OCI-LY1 (cell line): ENCODE measurements around the gene COL6A2.

Experiments
- H2AFZ ChIP-seq: fragments of 200-600 bp; sonication (generic), shearing (Covaris generic); 2 replicates; pipeline ENCODE4 v1.6.0; 2014; ENCODE audit warnings: antibody characterized with exemption, mild to moderate bottlenecking, low read length
- H3F3A ChIP-seq: fragments of 200-600 bp; sonication (generic), shearing (Covaris generic); 2 replicates; pipeline ENCODE4 v1.6.0; 2014; ENCODE audit warnings: mild to moderate bottlenecking, antibody characterized with exemption, low read length, moderate library complexity; ENCODE audit not compliant: insufficient read depth
- H3K27ac ChIP-seq: fragments of 200-600 bp; sonication (generic); 2 replicates; pipeline ENCODE4 v1.5.1; 2014; ENCODE audit warnings: low read length, mixed run types, mild to moderate bottlenecking, low read depth; ENCODE audit not compliant: poor library complexity, severe bottlenecking
- H3K27me3 ChIP-seq: fragments of 200-600 bp; sonication (generic); 2 replicates; pipeline ENCODE4 v1.6.0; 2014; ENCODE audit warnings: antibody characterized with exemption, mild to moderate bottlenecking, low read length, moderate library complexity; ENCODE audit not compliant: insufficient read depth
- H3K36me3 ChIP-seq: fragments of 200-600 bp; sonication (generic); 2 replicates; pipeline ENCODE4 v1.6.1; 2014; ENCODE audit warnings: mild to moderate bottlenecking, antibody characterized with exemption, low read length, moderate library complexity, mixed read lengths; ENCODE audit not compliant: insufficient read depth
- H3K4me1 ChIP-seq: fragments of 200-600 bp; sonication (generic); 2 replicates; pipeline ENCODE4 v1.5.1; 2014; ENCODE audit warnings: mild to moderate bottlenecking, low read length, moderate library complexity; ENCODE audit not compliant: insufficient read depth, severe bottlenecking
- H3K4me2 ChIP-seq: fragments of 200-600 bp; sonication (generic), shearing (Covaris generic); 2 replicates; pipeline ENCODE4 v1.6.1; 2014; ENCODE audit warnings: low read length
- H3K4me3 ChIP-seq: fragments of 200-600 bp; sonication (generic); 2 replicates; pipeline ENCODE4 v1.5.1; 2014; ENCODE audit warnings: low read length, low read depth, mild to moderate bottlenecking, mixed read lengths; ENCODE audit not compliant: poor library complexity, severe bottlenecking
- H3K79me2 ChIP-seq: fragments of 200-600 bp; shearing (Covaris generic); 2 replicates; pipeline ENCODE4 v1.6.1; 2016; ENCODE audit warnings: mixed run types, low read length, mixed read lengths; ENCODE audit not compliant: insufficient read depth
- H3K9ac ChIP-seq: fragments of 200-600 bp; sonication (generic), shearing (Covaris generic); 2 replicates; pipeline ENCODE4 v1.6.1; 2014; ENCODE audit warnings: mild to moderate bottlenecking, low read length, mixed read lengths
- H3K9me2 ChIP-seq: fragments of 200-600 bp; sonication (generic), shearing (Covaris generic); 2 replicates; pipeline ENCODE4 v1.6.1; 2014; ENCODE audit warnings: low read depth, mild to moderate bottlenecking, low read length, mixed read lengths
- H3K9me3 ChIP-seq: fragments of 200-600 bp; shearing (Covaris generic); 2 replicates; pipeline ENCODE4 v1.6.1; 2014; ENCODE audit warnings: low read length, mixed read lengths
- H4K20me1 ChIP-seq: fragments of 200-600 bp; sonication (generic), shearing (Covaris generic); 2 replicates; pipeline ENCODE4 v1.6.0; 2016; ENCODE audit warnings: mild to moderate bottlenecking, low read length; ENCODE audit not compliant: insufficient read depth
- CTCF ChIP-seq: fragments of 200-600 bp; sonication (generic), shearing (Covaris generic); IDR thresholded peaks from 2 replicates; pipeline ENCODE4 v1.5.1; 2017; ENCODE audit warnings: mild to moderate bottlenecking, antibody characterized with exemption, low read length, moderate library complexity, mixed read lengths
- EZH2 ChIP-seq: fragments of 200-600 bp; sonication (generic), shearing (Covaris generic); IDR thresholded peaks from 2 replicates; pipeline ENCODE4 v1.8.0; 2017; ENCODE audit warnings: borderline replicate concordance, mixed run types, mild to moderate bottlenecking, antibody characterized with exemption, low read length, moderate library complexity, mixed read lengths

COL6A2 gene

GRCh38 chr21:46078978-46079351 lies 18.9 kb upstream of the COL6A2 start:
- no peaks in the 10 kb centered on the region for H4K20me1 ChIP-seq
- no peak overlapping the region for H3K9ac ChIP-seq
- no peaks in the 10 kb centered on the region for H3K9me3 ChIP-seq
- TF ChIP-seq EZH2 (no peak), CTCF (no peak)
- no peaks in the 10 kb centered on the region for H3F3A ChIP-seq
- no peak overlapping the region for H3K27ac ChIP-seq
- no peak overlapping the region for H3K4me2 ChIP-seq
- H3K27me3 ChIP-seq = no peaks in the 10 kb centered on the region
- H2AFZ ChIP-seq = no peak overlapping the region
- H3K9me2 ChIP-seq = no peaks in the 10 kb centered on the region
- H3K36me3 ChIP-seq = no peaks in the 10 kb centered on the region
- H3K4me3 ChIP-seq = no peak overlapping the region
- no peaks in the 10 kb centered on the region for H3K4me1 ChIP-seq
- H3K79me2 ChIP-seq = no peaks in the 10 kb centered on the region

GRCh38 chr21:46079352-46080170 lies 18.4 kb upstream of the COL6A2 start:
- no peak overlapping the region for H3K4me3 ChIP-seq
- H3K4me2 ChIP-seq = no peak overlapping the region
- H3K4me1 ChIP-seq = no peaks in the 10 kb centered on the region
- H3K27me3 ChIP-seq = no peaks in the 10 kb centered on the region
- no peaks in the 10 kb centered on the region for H3K9me2 ChIP-seq
- no peak overlapping the region for H2AFZ ChIP-seq
- no peak for TF ChIP-seq CTCF
- TF ChIP-seq EZH2 = no peak
- no peaks in the 10 kb centered on the region for H3K36me3 ChIP-seq
- no peaks in the 10 kb centered on the region for H4K20me1 ChIP-seq
- no peaks in the 10 kb centered on the region for H3K9me3 ChIP-seq
- H3K9ac ChIP-seq = no peak overlapping the region
- no peaks in the 10 kb centered on the region for H3F3A ChIP-seq
- H3K79me2 ChIP-seq = no peaks in the 10 kb centered on the region
- no peak overlapping the region for H3K27ac ChIP-seq

GRCh38 chr21:46080171-46081021 lies 17.5 kb upstream of the COL6A2 start:
- no peaks in the 10 kb centered on the region for H4K20me1 ChIP-seq
- TF ChIP-seq CTCF = no peak
- TF ChIP-seq EZH2 = no peak
- H3K27ac ChIP-seq = no peak overlapping the region
- H3K79me2 ChIP-seq = no peaks in the 10 kb centered on the region
- H3K9me2 ChIP-seq = no peaks in the 10 kb centered on the region
- H3K4me1 ChIP-seq = no peaks in the 10 kb centered on the region
- H3K27me3 ChIP-seq = no peaks in the 10 kb centered on the region
- H2AFZ ChIP-seq = no peak overlapping the region
- no peak overlapping the region for H3K4me3 ChIP-seq
- no peak overlapping the region for H3K9ac ChIP-seq
- H3K36me3 ChIP-seq = no peaks in the 10 kb centered on the region
- no peak overlapping the region for H3K4me2 ChIP-seq
- no peaks in the 10 kb centered on the region for H3F3A ChIP-seq
- no peaks in the 10 kb centered on the region for H3K9me3 ChIP-seq
